ENCODE measurements around the gene AJAP1.

Gene AJAP1

GRCh38 chr1:4636644-4637380 lies 17.6 kb upstream of the AJAP1 start:
- no peak overlapping the region for H3K27ac ChIP-seq
- no peak for TF ChIP-seq CTCF (IDR thresholded peaks at IDR 0.05)
- H3K4me1 ChIP-seq: no peaks in the 10 kb centered on the region
- H3K4me3 ChIP-seq: no peak overlapping the region
- peaks cover 0 to 31% of the 10 kb centered on the region in 2 donors for H3K27me3 ChIP-seq
- no peaks in the 10 kb centered on the region for H3K9me3 ChIP-seq
- peak in 1 of 2 donors; percentile 38 for DNase-seq
- H3K36me3 ChIP-seq: no peaks in the 10 kb centered on the region
- intact Hi-C loops (cut with DNase I; ENCODE audit: low total_unique reads): no loop called here

- peak in 1 of 2 donors; percentile 48 for DNase-seq
- Histone ChIP-seq H3K36me3 (no peaks in the 10 kb centered on the region), H3K27me3 (peaks cover 0 to 35% of the 10 kb centered on the region in 2 donors), H3K9me3 (no peaks in the 10 kb centered on the region), H3K4me1 (no peaks in the 10 kb centered on the region), H3K27ac (no peak overlapping the region), H3K4me3 (no peak overlapping the region)
- no peak for TF ChIP-seq CTCF (IDR thresholded peaks at IDR 0.05)
- intact Hi-C loops (cut with DNase I; ENCODE audit: low total_unique reads): no loop called here
Measured at GRCh38 chr1:4637616-4638344, 16.6 kb upstream of the AJAP1 start.

- H3K4me3 ChIP-seq: no peak overlapping the region
- peaks cover 0 to 37% of the 10 kb centered on the region in 2 donors for H3K27me3 ChIP-seq
- H3K27ac ChIP-seq: no peak overlapping the region
- TF ChIP-seq CTCF (IDR thresholded peaks at IDR 0.05): no peak
- DNase-seq: peak in 1 of 2 donors; percentile 32
- intact Hi-C loops (cut with DNase I; ENCODE audit: low total_unique reads): no loop called here
- no peaks in the 10 kb centered on the region for H3K36me3 ChIP-seq
- no peaks in the 10 kb centered on the region for H3K4me1 ChIP-seq
- H3K9me3 ChIP-seq: no peaks in the 10 kb centered on the region
Measured at GRCh38 chr1:4638345-4638729, 16.1 kb upstream of the AJAP1 start.

- intact Hi-C loops (cut with DNase I; ENCODE audit: low total_unique reads): no loop called here
- TF ChIP-seq CTCF (IDR thresholded peaks at IDR 0.05): no peak
- DNase-seq: no peak
- no peaks in the 10 kb centered on the region for H3K36me3 ChIP-seq
- H3K4me3 ChIP-seq: no peak overlapping the region
- peaks cover 0 to 50% of the 10 kb centered on the region in 2 donors for H3K27me3 ChIP-seq
- no peaks in the 10 kb centered on the region for H3K9me3 ChIP-seq
- H3K27ac ChIP-seq: no peak overlapping the region
- H3K4me1 ChIP-seq: no peaks in the 10 kb centered on the region
Measured at GRCh38 chr1:4640931-4641330, 13.5 kb upstream of the AJAP1 start.

GRCh38 chr1:4647391-4647790 lies 7.0 kb upstream of the AJAP1 start:
- intact Hi-C loops (cut with DNase I; ENCODE audit: low total_unique reads): no loop called here
- TF ChIP-seq CTCF (IDR thresholded peaks at IDR 0.05): no peak
- H3K4me3 ChIP-seq: no peak overlapping the region
- no peaks in the 10 kb centered on the region for H3K9me3 ChIP-seq
- no peak overlapping the region for H3K27ac ChIP-seq
- H3K36me3 ChIP-seq: no peaks in the 10 kb centered on the region
- H3K27me3 ChIP-seq: peaks cover 0 to 46% of the 10 kb centered on the region in 2 donors
- H3K4me1 ChIP-seq: peaks cover 0 to 1% (median under 1%) of the 10 kb centered on the region in 4 donors
- no peak for DNase-seq
